NCI-H1105 treated with DMSO at 0.1 percent for 48 hours (cell line): ENCODE measurements around the gene ADPRHL1.
"Not testable (repeated sequence)": the region's sequence is repeated elsewhere in the genome, so short reads cannot be mapped to it uniquely, and the experiment has no call there.

Experiments used
- DNase-seq: peaks from one replicate; lab custom pipeline; 2025; lab: John Stamatoyannopoulos, UW

Gene ADPRHL1

GRCh38 chr13:113477724-113478123, 24.4 kb upstream of the ADPRHL1 start:
- DNase-seq = no peak

GRCh38 chr13:113476811-113477210, 23.5 kb upstream of the ADPRHL1 start:
- DNase-seq = no peak

GRCh38 chr13:113475911-113476310, 22.6 kb upstream of the ADPRHL1 start:
- DNase-seq = no peak

GRCh38 chr13:113475280-113475679, 22.0 kb upstream of the ADPRHL1 start:
- DNase-seq = no peak

- no peak for DNase-seq
Measured at GRCh38 chr13:113474179-113474578, 20.9 kb upstream of the ADPRHL1 start.

GRCh38 chr13:113472355-113473025, 19.2 kb upstream of the ADPRHL1 start:
- DNase-seq = no peak

GRCh38 chr13:113471844-113472243, 18.6 kb upstream of the ADPRHL1 start:
- no peak for DNase-seq

- not testable (repeated sequence) for DNase-seq
Measured at GRCh38 chr13:113470635-113471163, 17.4 kb upstream of the ADPRHL1 start.

- DNase-seq = no peak
Measured at GRCh38 chr13:113470073-113470472, 16.8 kb upstream of the ADPRHL1 start.

GRCh38 chr13:113469582-113469981, 16.3 kb upstream of the ADPRHL1 start:
- DNase-seq = no peak

- DNase-seq = no peak
Measured at GRCh38 chr13:113468472-113469201, 15.3 kb upstream of the ADPRHL1 start.

- no peak for DNase-seq
Measured at GRCh38 chr13:113468029-113468428, 14.7 kb upstream of the ADPRHL1 start.

- no peak for DNase-seq
Measured at GRCh38 chr13:113466383-113466782, 13.1 kb upstream of the ADPRHL1 start.

- DNase-seq = no peak
Measured at GRCh38 chr13:113465300-113465699, 12.0 kb upstream of the ADPRHL1 start.

- DNase-seq = no peak
Measured at GRCh38 chr13:113464476-113464875, 11.2 kb upstream of the ADPRHL1 start.

GRCh38 chr13:113461022-113461751, 7.9 kb upstream of the ADPRHL1 start:
- DNase-seq = no peak

GRCh38 chr13:113460599-113460998, 7.3 kb upstream of the ADPRHL1 start:
- DNase-seq = no peak

GRCh38 chr13:113460064-113460555, 6.8 kb upstream of the ADPRHL1 start:
- no peak for DNase-seq

GRCh38 chr13:113458253-113459065, 5.2 kb upstream of the ADPRHL1 start:
- no peak for DNase-seq

- DNase-seq = no peak
Measured at GRCh38 chr13:113457510-113457909, 4.2 kb upstream of the ADPRHL1 start.

GRCh38 chr13:113456116-113456702, 2.9 kb upstream of the ADPRHL1 start:
- DNase-seq = no peak
